K562 (cell line): ENCODE measurements around the gene CAMK2G. TPM values are rescaled to one million over a fixed set of nuclear protein-coding genes. Genes with fewer than 3 reads are reported as not detected.

Experiments used
- ATAC-seq: fragments of 200-7000 bp; cut with Tn5 transposase; 3 replicates; pipeline ENCODE4 v1.9.1; 2020; ENCODE audit warnings: moderate library complexity
- BruUV-seq: library from RNA; stranded (reverse); fragments of 400-500 nt; replicated peaks from 2 replicates; lab custom pipeline; 2021; lab: Mats Ljungman, UMichigan
- CTCF ChIA-PET: fragments of 300-600 bp; formaldehyde crosslinking; extraction: SDS; loops from one replicate; lab custom pipeline; 2021; ENCODE audit warnings: low intra/inter-chr PET ratio; lab: Yijun Ruan, JAX
- POLR2A ChIA-PET: fragments of 300-600, 350-650 bp; sonication (Branson Sonifier 250); formaldehyde crosslinking; extraction: SDS; loops from one replicate; lab custom pipeline; 2021; ENCODE audit warnings: antibody characterized with exemption, inconsistent platforms; lab: Yijun Ruan, JAX
- DNase-seq, 4 experiments: peaks; one replicate each; pipeline versions ENCODE4 v3.0.0 to v3.0.0-alpha.2; 2011 to 2018; ENCODE audit warnings: low spot score in 3 of 4, mixed read lengths in 3 of 4; ENCODE audit errors: extremely low read depth in 1 of 4
- FAIRE-seq: peaks from 2 replicates; lab custom pipeline; 2011; peaks lifted over from hg19 to GRCh38; lab: Jason Lieb, UNC
- H2AFZ ChIP-seq: 2 replicates; pipeline ENCODE4 v1.6.0; 2011; ENCODE audit warnings: low read depth, low read length, control low read depth, inconsistent platforms
- H3K27ac ChIP-seq: fragments of 200-600 bp; 3 replicates; pipeline ENCODE4 v1.8.0; 2011; ENCODE audit warnings: low read depth, mild to moderate bottlenecking, control low read depth, inconsistent platforms, low read length, moderate library complexity, mixed read lengths; ENCODE audit errors: extremely low read depth
- H3K27me3 ChIP-seq, 2 experiments: fragments of 300-600 bp in 1 of 2; 2 replicates in 1 of 2; 3 replicates in 1 of 2; pipeline versions ENCODE4 v1.6.0 to v1.8.0; 2011; ENCODE audit warnings: inconsistent platforms in 2 of 2, low read length in 2 of 2, mild to moderate bottlenecking in 1 of 2, mixed read lengths in 1 of 2, moderate library complexity in 1 of 2; ENCODE audit not compliant: control insufficient read depth in 2 of 2, insufficient read depth in 2 of 2
- H3K36me3 ChIP-seq: fragments of 300-600 bp; 3 replicates; pipeline ENCODE4 v1.8.0; 2011; ENCODE audit warnings: mild to moderate bottlenecking, low read length, inconsistent platforms; ENCODE audit not compliant: control insufficient read depth, insufficient read depth
- H3K4me1 ChIP-seq, 2 experiments: fragments of 200-600 bp in 1 of 2; replicated peaks in 1 of 2; 2 replicates in 1 of 2; 3 replicates in 1 of 2; pipeline versions ENCODE4 v1.5.1 to v1.8.0; 2011; ENCODE audit warnings: inconsistent platforms in 2 of 2, low read length in 2 of 2, mild to moderate bottlenecking in 1 of 2, mixed read lengths in 1 of 2, moderate library complexity in 1 of 2; ENCODE audit not compliant: control insufficient read depth in 2 of 2, insufficient read depth in 2 of 2
- H3K4me2 ChIP-seq: 2 replicates; pipeline ENCODE4 v1.6.1; 2011; ENCODE audit warnings: low read length, control low read depth, inconsistent platforms, mixed read lengths; ENCODE audit not compliant: insufficient read depth
- H3K4me3 ChIP-seq: fragments of 200-600 bp; sonication (generic), shearing (Covaris generic); 2 replicates; pipeline ENCODE4 v1.5.1; 2016; ENCODE audit warnings: control low read depth, inconsistent platforms
- H3K79me2 ChIP-seq: fragments of 200-600 bp; 3 replicates; pipeline ENCODE4 v1.8.0; 2011; ENCODE audit warnings: low read length, inconsistent platforms; ENCODE audit not compliant: control insufficient read depth, insufficient read depth
- H3K9ac ChIP-seq, 2 experiments: 2 replicates each; pipeline versions ENCODE4 v1.6.0 to v1.6.1; 2011; ENCODE audit warnings: low read depth in 2 of 2, low read length in 2 of 2, control low read depth in 1 of 2, inconsistent platforms in 1 of 2, mild to moderate bottlenecking in 1 of 2, mixed read lengths in 1 of 2; ENCODE audit not compliant: insufficient read depth in 1 of 2
- H3K9me1 ChIP-seq: one replicate; pipeline ENCODE4 v1.6.0; 2011; ENCODE audit warnings: inconsistent platforms, mild to moderate bottlenecking, low read length, moderate library complexity; ENCODE audit not compliant: control insufficient read depth, insufficient read depth
- H3K9me3 ChIP-seq: replicated peaks from 2 replicates; pipeline ENCODE4 v1.5.1; 2011; ENCODE audit warnings: low read depth, low read length, inconsistent platforms; ENCODE audit not compliant: control insufficient read depth, insufficient read depth
- H4K20me1 ChIP-seq: replicated peaks from 2 replicates; pipeline ENCODE4 v1.6.1; 2011; ENCODE audit warnings: low read length, inconsistent platforms, mixed read lengths; ENCODE audit not compliant: control insufficient read depth, insufficient read depth
- CEBPZ ChIP-seq: fragments of 150-350 bp; IDR thresholded peaks from 2 replicates; pipeline ENCODE4 v1.6.1; 2014; ENCODE audit warnings: low read depth, mild to moderate bottlenecking, low read length, borderline replicate concordance
- IRF1 ChIP-seq: sonication (generic); formaldehyde crosslinking; IDR thresholded peaks from 2 replicates; pipeline ENCODE4 v1.8.0; 2022; ENCODE audit warnings: missing genetic modification reagents, mild to moderate bottlenecking, borderline replicate concordance
- ZHX1 ChIP-seq: fragments of 150-350 bp; conservative IDR thresholded peaks from 2 replicates; pipeline ENCODE4 v1.6.1; 2014; ENCODE audit warnings: low read length
- WGBS: fragments of 100-300 bp; shearing (Covaris generic); methylation state at CpG from one replicate; pipeline ENCODE4 v1.1.6; 2016; ENCODE audit warnings: low coverage, mixed read lengths; ENCODE audit not compliant: insufficient coverage; ENCODE audit errors: missing lambda C conversion rate; 5-methylcytosine and 5-hydroxymethylcytosine counted together
- in situ Hi-C: fragments of 300-500 bp; cut with MboI; formaldehyde crosslinking; loops from 4 replicates; pipeline ENCODE4 v1.15.0; 2018; ENCODE audit warnings: inconsistent platforms, mixed read lengths
- intact Hi-C: fragments of 100-400 bp; cut with micrococcal nuclease; formaldehyde crosslinking; loops from 2 replicates; pipeline ENCODE4 v1.14.2; 2022
- polyA plus RNA-seq, 8 experiments: library from polyadenylated mRNA; depleted of rRNA in 4 of 8; stranded (reverse) in 5 of 8; unstranded in 3 of 8; fragments of >200 nt; fragmentation: Nextera tagmentation in 2 of 8; fragmentation: Illumina TruSeq in 1 of 8; extraction: Ambion mirVana in 2 of 8; extraction: Trizol in 1 of 8; gene quantifications; 2 replicates each; pipeline versions ENCODE4 v1.2.1 to v1.2.3, GENCODE V29; 2011 to 2014; ENCODE audit warnings: inconsistent platforms in 1 of 8, missing spikeins in 1 of 8
- total RNA-seq, 7 experiments: library from RNA; depleted of rRNA in 6 of 7; stranded (reverse); fragments of >200 nt in 6 of 7; fragmentation: Illumina TruSeq in 2 of 7; extraction: Trizol in 2 of 7; gene quantifications; 2 replicates each; pipeline versions ENCODE4 v1.2.1 to v1.2.3, GENCODE V29; 2011 to 2021; ENCODE audit warnings: low replicate concordance in 1 of 7

CAMK2G gene
- total and polyA plus RNA-seq, 9 of the 15 experiments (the other 6 are each of a cell fraction or from before 2014, with no cell fraction given) = 9.0 to 37.9 (median 32.6) TPM

GRCh38 chr10:73898730-73899410, 24.5 kb upstream of the CAMK2G start:
- no peak for ATAC-seq
- no peak overlapping the region for H3K9ac ChIP-seq

More at GRCh38 chr10:73898730-73899410, 24.5 kb upstream of the CAMK2G start:
- Histone ChIP-seq H4K20me1 (no peaks in the 10 kb centered on the region), H3K79me2 (no peaks in the 10 kb centered on the region), H3K36me3 (no peaks in the 10 kb centered on the region), H3K4me1 (peaks cover 5 to 11% of the 10 kb centered on the region in 2 experiments; a peak in 4 of 5 replicates), H3K4me2 (no peak overlapping the region), H2AFZ (peak overlapping the region; percentile 28), H3K4me3 (no peak overlapping the region), H3K9me1 (no peaks in the 10 kb centered on the region), H3K27me3 (no peaks in the 10 kb centered on the region), H3K9me3 (no peaks in the 10 kb centered on the region), H3K27ac (no peak overlapping the region)
- POLR2A ChIA-PET = interaction anchor here (0.6 to 2.8 kb wide), 5 partner anchors 10 to 117 kb away, joined by 3 to 12 read pairs (median 7); partner anchors contain the start of gene CHCHD1
- DNase-seq = no peak
- CTCF ChIA-PET = no interaction called here
- in situ Hi-C loops = no loop called here
- no peak for FAIRE-seq
- intact Hi-C loops = no loop called here
- TF ChIP-seq ZHX1 (no peak), CEBPZ (no peak), IRF1 (no peak)
- BruUV-seq = no TSS peak
- whole genome bisulfite sequencing = 33% methylated on average over 2 of the region's 2 CpGs
